WTC11 (cell line): Measurements from ENCODE around the gene TLR4. TPM values are rescaled to one million over a fixed set of nuclear protein-coding genes. Genes with fewer than 3 reads are reported as not detected.

ENCODE experiments used
- ATAC-seq: fragments of 200-7000 bp; cut with Tn5 transposase; 2 replicates; pipeline ENCODE4 v1.10.0; 2021; ENCODE audit warnings: mild to moderate bottlenecking, moderate library complexity
- CTCF ChIA-PET: fragments of 300-600 bp; sonication (Branson Sonifier 250); formaldehyde crosslinking; loops from one replicate; lab custom pipeline; 2021; ENCODE audit warnings: antibody characterized with exemption; lab: Charles Lee
- POLR2A ChIA-PET: fragments of 350-600 bp; sonication (Branson Sonifier 250); formaldehyde crosslinking; loops from one replicate; lab custom pipeline; 2021; ENCODE audit warnings: antibody characterized with exemption; lab: Charles Lee
- DNase-seq: peaks from one replicate; pipeline ENCODE4 v3.0.0; 2021; ENCODE audit warnings: low spot score
- H3K27ac Mint-ChIP-seq: 2 replicates; pipeline ENCODE4 v1.8.0; 2021; ENCODE audit warnings: mixed read lengths
- H3K27me3 Mint-ChIP-seq: 2 replicates; pipeline ENCODE4 v1.8.0; 2021; ENCODE audit warnings: low read depth, mild to moderate bottlenecking, moderate library complexity, mixed read lengths
- H3K36me3 Mint-ChIP-seq: 2 replicates; pipeline ENCODE4 v1.8.0; 2021; ENCODE audit warnings: mixed read lengths
- H3K4me1 Mint-ChIP-seq: 2 replicates; pipeline ENCODE4 v1.8.0; 2022; ENCODE audit warnings: mixed read lengths
- H3K4me3 Mint-ChIP-seq: 2 replicates; pipeline ENCODE4 v1.8.0; 2021; ENCODE audit warnings: mild to moderate bottlenecking, moderate library complexity, mixed read lengths
- H3K9me3 Mint-ChIP-seq: 2 replicates; pipeline ENCODE4 v1.8.0; 2021; ENCODE audit warnings: mixed read lengths
- CREB1 ChIP-seq: sonication (generic); formaldehyde crosslinking; IDR thresholded peaks from 2 replicates; pipeline ENCODE4 v1.8.0; 2023; ENCODE audit warnings: mild to moderate bottlenecking, missing genetic modification reagents
- FOXK1 ChIP-seq: sonication (generic); formaldehyde crosslinking; IDR thresholded peaks from 2 replicates; pipeline ENCODE4 v1.8.0; 2022; ENCODE audit warnings: mild to moderate bottlenecking, moderate library complexity, missing genetic modification reagents
- GTF2I ChIP-seq: fragments of 250-450 bp; sonication (Bioruptor Pico); conservative IDR thresholded peaks from 2 replicates; pipeline ENCODE4 v1.4.0; 2021; ENCODE audit warnings: mild to moderate bottlenecking
- IRF1 ChIP-seq: sonication (generic); formaldehyde crosslinking; IDR thresholded peaks from 2 replicates; pipeline ENCODE4 v1.8.0; 2023; ENCODE audit warnings: missing genetic modification reagents
- JAZF1 ChIP-seq: fragments of 250-450 bp; sonication (Bioruptor Pico); IDR thresholded peaks from 2 replicates; pipeline ENCODE4 v1.9.0; 2021; ENCODE audit warnings: moderate library complexity, mild to moderate bottlenecking, inconsistent platforms
- MXD4 ChIP-seq: fragments of 250-450 bp; sonication (Bioruptor Pico); IDR thresholded peaks from 2 replicates; pipeline ENCODE4 v1.8.0; 2021; ENCODE audit warnings: mild to moderate bottlenecking, moderate library complexity, borderline replicate concordance
- NFYB ChIP-seq: sonication (generic); formaldehyde crosslinking; conservative IDR thresholded peaks from 2 replicates; pipeline ENCODE4 v1.8.0; 2022; ENCODE audit warnings: low read depth, missing genetic modification reagents
- PRRX2 ChIP-seq: fragments of 250-450 bp; sonication (Bioruptor Pico); IDR thresholded peaks from 2 replicates; pipeline ENCODE4 v1.8.0; 2021; ENCODE audit warnings: mild to moderate bottlenecking
- RORB ChIP-seq: fragments of 250-450 bp; sonication (Bioruptor Pico); IDR thresholded peaks from 2 replicates; pipeline ENCODE4 v1.9.0; 2021; ENCODE audit warnings: mild to moderate bottlenecking
- SMAD3 ChIP-seq: sonication (generic); formaldehyde crosslinking; IDR thresholded peaks from 2 replicates; pipeline ENCODE4 v1.8.0; 2022; ENCODE audit warnings: missing genetic modification reagents, mild to moderate bottlenecking, borderline replicate concordance
- SP1 ChIP-seq: sonication (generic); formaldehyde crosslinking; conservative IDR thresholded peaks from 2 replicates; pipeline ENCODE4 v1.8.1; 2022; ENCODE audit warnings: missing genetic modification reagents
- ZNF423 ChIP-seq: fragments of 250-450 bp; sonication (Bioruptor Pico); IDR thresholded peaks from 2 replicates; pipeline ENCODE4 v2.1.2; 2022; ENCODE audit warnings: mild to moderate bottlenecking, moderate library complexity
- total RNA-seq: library from RNA; stranded (reverse); gene quantifications from 3 replicates; pipeline ENCODE4 v1.2.3, GENCODE V29; 2021
- TF ChIP-seq, protein P1 (sequence below): sonication (generic); formaldehyde crosslinking; IDR thresholded peaks from 2 replicates; pipeline ENCODE4 v1.8.1; 2023; ENCODE audit warnings: mild to moderate bottlenecking, missing genetic modification reagents, borderline replicate concordance
- TF ChIP-seq, protein P2 (sequence below): fragments of 250-450 bp; sonication (Bioruptor Pico); IDR thresholded peaks from 2 replicates; pipeline ENCODE4 v1.9.0; 2021; ENCODE audit warnings: mild to moderate bottlenecking
- TF ChIP-seq, protein P3 (sequence below): sonication (generic); formaldehyde crosslinking; IDR thresholded peaks from 2 replicates; pipeline ENCODE4 v1.8.1; 2022; ENCODE audit warnings: low read depth, missing genetic modification reagents, borderline replicate concordance
- TF ChIP-seq, protein P4 (sequence below): sonication (generic); formaldehyde crosslinking; IDR thresholded peaks from 2 replicates; pipeline ENCODE4 v1.8.0; 2023; ENCODE audit warnings: mild to moderate bottlenecking, missing genetic modification reagents

Gene TLR4
- total RNA-seq, 1 experiment from 2014 or later, result 0.11 TPM

DNA sequence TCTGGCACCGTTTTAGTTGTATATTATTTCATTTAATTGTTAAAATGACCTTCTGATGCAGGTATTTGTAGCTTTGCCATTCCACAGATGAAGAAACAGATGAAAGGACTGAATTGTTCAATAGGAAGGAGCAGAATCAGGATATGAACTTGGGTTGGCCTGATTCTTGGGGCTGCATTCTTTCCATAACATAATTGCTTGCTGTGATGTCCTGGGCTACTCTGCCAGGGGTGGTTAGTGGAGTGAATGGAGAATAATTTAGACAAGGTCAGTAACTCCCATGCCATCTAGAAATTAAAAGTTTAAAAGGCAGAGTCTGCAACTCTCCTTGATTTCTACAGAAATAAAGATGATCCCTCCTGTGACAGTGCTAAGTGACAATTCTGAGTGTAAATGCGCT lies 15.9 kb downstream of the TLR4 start:
- Mint-ChIP-seq H3K4me1 (no peaks in the 10 kb centered on the region), H3K27me3 (no peaks in the 10 kb centered on the region), H3K9me3 (no peaks in the 10 kb centered on the region), H3K36me3 (no peaks in the 10 kb centered on the region), H3K4me3 (no peak overlapping the region), H3K27ac (no peak overlapping the region)
- ATAC-seq (no peak), DNase-seq (no peak)
- TF ChIP-seq PRRX2 (CRISPR knock-in tag) (no peak), FOXK1 (CRISPR knock-in tag) (no peak), ZNF423 (CRISPR knock-in tag) (no peak), NFYB (CRISPR knock-in tag) (no peak), CREB1 (CRISPR knock-in tag) (no peak), SP1 (CRISPR knock-in tag) (no peak)
- TF ChIP-seq, protein P1, sequence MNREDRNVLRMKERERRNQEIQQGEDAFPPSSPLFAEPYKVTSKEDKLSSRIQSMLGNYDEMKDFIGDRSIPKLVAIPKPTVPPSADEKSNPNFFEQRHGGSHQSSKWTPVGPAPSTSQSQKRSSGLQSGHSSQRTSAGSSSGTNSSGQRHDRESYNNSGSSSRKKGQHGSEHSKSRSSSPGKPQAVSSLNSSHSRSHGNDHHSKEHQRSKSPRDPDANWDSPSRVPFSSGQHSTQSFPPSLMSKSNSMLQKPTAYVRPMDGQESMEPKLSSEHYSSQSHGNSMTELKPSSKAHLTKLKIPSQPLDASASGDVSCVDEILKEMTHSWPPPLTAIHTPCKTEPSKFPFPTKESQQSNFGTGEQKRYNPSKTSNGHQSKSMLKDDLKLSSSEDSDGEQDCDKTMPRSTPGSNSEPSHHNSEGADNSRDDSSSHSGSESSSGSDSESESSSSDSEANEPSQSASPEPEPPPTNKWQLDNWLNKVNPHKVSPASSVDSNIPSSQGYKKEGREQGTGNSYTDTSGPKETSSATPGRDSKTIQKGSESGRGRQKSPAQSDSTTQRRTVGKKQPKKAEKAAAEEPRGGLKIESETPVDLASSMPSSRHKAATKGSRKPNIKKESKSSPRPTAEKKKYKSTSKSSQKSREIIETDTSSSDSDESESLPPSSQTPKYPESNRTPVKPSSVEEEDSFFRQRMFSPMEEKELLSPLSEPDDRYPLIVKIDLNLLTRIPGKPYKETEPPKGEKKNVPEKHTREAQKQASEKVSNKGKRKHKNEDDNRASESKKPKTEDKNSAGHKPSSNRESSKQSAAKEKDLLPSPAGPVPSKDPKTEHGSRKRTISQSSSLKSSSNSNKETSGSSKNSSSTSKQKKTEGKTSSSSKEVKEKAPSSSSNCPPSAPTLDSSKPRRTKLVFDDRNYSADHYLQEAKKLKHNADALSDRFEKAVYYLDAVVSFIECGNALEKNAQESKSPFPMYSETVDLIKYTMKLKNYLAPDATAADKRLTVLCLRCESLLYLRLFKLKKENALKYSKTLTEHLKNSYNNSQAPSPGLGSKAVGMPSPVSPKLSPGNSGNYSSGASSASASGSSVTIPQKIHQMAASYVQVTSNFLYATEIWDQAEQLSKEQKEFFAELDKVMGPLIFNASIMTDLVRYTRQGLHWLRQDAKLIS (CRISPR knock-in tag), result no peak
- TF ChIP-seq, protein P2, sequence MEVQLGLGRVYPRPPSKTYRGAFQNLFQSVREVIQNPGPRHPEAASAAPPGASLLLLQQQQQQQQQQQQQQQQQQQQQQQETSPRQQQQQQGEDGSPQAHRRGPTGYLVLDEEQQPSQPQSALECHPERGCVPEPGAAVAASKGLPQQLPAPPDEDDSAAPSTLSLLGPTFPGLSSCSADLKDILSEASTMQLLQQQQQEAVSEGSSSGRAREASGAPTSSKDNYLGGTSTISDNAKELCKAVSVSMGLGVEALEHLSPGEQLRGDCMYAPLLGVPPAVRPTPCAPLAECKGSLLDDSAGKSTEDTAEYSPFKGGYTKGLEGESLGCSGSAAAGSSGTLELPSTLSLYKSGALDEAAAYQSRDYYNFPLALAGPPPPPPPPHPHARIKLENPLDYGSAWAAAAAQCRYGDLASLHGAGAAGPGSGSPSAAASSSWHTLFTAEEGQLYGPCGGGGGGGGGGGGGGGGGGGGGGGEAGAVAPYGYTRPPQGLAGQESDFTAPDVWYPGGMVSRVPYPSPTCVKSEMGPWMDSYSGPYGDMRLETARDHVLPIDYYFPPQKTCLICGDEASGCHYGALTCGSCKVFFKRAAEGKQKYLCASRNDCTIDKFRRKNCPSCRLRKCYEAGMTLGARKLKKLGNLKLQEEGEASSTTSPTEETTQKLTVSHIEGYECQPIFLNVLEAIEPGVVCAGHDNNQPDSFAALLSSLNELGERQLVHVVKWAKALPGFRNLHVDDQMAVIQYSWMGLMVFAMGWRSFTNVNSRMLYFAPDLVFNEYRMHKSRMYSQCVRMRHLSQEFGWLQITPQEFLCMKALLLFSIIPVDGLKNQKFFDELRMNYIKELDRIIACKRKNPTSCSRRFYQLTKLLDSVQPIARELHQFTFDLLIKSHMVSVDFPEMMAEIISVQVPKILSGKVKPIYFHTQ (CRISPR knock-in tag), result no peak
- TF ChIP-seq, protein P3, sequence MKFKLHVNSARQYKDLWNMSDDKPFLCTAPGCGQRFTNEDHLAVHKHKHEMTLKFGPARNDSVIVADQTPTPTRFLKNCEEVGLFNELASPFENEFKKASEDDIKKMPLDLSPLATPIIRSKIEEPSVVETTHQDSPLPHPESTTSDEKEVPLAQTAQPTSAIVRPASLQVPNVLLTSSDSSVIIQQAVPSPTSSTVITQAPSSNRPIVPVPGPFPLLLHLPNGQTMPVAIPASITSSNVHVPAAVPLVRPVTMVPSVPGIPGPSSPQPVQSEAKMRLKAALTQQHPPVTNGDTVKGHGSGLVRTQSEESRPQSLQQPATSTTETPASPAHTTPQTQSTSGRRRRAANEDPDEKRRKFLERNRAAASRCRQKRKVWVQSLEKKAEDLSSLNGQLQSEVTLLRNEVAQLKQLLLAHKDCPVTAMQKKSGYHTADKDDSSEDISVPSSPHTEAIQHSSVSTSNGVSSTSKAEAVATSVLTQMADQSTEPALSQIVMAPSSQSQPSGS (CRISPR knock-in tag), result no peak
- ChIA-PET CTCF (no interaction called here), POLR2A (no interaction called here)

DNA sequence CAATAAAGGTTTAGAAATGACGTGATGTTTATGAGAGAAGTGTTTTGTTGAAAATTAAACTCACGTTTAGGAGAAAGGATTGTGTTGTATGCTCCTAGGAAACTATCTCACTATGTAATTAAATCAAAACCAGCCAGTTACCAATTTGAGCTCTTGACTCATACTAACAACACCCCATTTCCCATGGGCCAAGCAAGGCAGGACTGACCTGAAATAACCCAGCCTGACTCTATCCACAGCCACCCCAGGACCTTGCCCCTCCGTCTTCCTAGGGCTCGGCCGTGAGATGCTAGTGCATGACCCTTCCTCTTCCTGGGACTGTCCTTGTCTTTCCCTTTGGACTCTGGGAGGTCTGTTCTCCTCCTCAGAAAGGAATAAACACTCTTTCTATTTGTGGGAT lies 16.4 kb downstream of the TLR4 start:
- no peak for ATAC-seq
- no peak for DNase-seq
- no peak overlapping the region for H3K27ac Mint-ChIP-seq
- CTCF ChIA-PET, result no interaction called here
- H3K36me3 Mint-ChIP-seq, result no peaks in the 10 kb centered on the region
- POLR2A ChIA-PET, result no interaction called here
- no peaks in the 10 kb centered on the region for H3K9me3 Mint-ChIP-seq
- no peaks in the 10 kb centered on the region for H3K4me1 Mint-ChIP-seq
- H3K27me3 Mint-ChIP-seq, result no peaks in the 10 kb centered on the region
- H3K4me3 Mint-ChIP-seq, result no peak overlapping the region
- TF ChIP-seq ZNF423 (CRISPR knock-in tag) (no peak), JAZF1 (CRISPR knock-in tag) (no peak), IRF1 (no peak), MXD4 (CRISPR knock-in tag) (no peak), RORB (CRISPR knock-in tag) (no peak), SMAD3 (no peak), GTF2I (CRISPR knock-in tag) (no peak)
- TF ChIP-seq, protein P2 (CRISPR knock-in tag), result no peak
- TF ChIP-seq, protein P4, sequence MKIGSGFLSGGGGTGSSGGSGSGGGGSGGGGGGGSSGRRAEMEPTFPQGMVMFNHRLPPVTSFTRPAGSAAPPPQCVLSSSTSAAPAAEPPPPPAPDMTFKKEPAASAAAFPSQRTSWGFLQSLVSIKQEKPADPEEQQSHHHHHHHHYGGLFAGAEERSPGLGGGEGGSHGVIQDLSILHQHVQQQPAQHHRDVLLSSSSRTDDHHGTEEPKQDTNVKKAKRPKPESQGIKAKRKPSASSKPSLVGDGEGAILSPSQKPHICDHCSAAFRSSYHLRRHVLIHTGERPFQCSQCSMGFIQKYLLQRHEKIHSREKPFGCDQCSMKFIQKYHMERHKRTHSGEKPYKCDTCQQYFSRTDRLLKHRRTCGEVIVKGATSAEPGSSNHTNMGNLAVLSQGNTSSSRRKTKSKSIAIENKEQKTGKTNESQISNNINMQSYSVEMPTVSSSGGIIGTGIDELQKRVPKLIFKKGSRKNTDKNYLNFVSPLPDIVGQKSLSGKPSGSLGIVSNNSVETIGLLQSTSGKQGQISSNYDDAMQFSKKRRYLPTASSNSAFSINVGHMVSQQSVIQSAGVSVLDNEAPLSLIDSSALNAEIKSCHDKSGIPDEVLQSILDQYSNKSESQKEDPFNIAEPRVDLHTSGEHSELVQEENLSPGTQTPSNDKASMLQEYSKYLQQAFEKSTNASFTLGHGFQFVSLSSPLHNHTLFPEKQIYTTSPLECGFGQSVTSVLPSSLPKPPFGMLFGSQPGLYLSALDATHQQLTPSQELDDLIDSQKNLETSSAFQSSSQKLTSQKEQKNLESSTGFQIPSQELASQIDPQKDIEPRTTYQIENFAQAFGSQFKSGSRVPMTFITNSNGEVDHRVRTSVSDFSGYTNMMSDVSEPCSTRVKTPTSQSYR (CRISPR knock-in tag), result no peak
- TF ChIP-seq, protein P1 (CRISPR knock-in tag), result no peak
